Keratinocyte (primary cell): Measurements from ENCODE around the gene TPCN2. TPM values are rescaled to one million over a fixed set of nuclear protein-coding genes. Genes with fewer than 3 reads are reported as not detected.

Experiments
- DNase-seq: peaks from one replicate; pipeline ENCODE4 v3.0.0-alpha.2; 2011; ENCODE audit warnings: low read depth, missing footprints, low spot score
- FAIRE-seq: peaks from 2 replicates; lab custom pipeline; 2011; peaks lifted over from hg19 to GRCh38; lab: Jason Lieb, UNC
- H2AFZ ChIP-seq: 2 replicates; pipeline ENCODE4 v1.6.0; 2012; ENCODE audit warnings: low read length, control low read depth, inconsistent platforms; ENCODE audit not compliant: control insufficient read depth
- H3K27ac ChIP-seq: 2 replicates; pipeline ENCODE4 v1.5.1; 2011; ENCODE audit warnings: low read length; ENCODE audit not compliant: control insufficient read depth, insufficient read depth
- H3K27me3 ChIP-seq: 3 replicates; pipeline ENCODE4 v1.6.0; 2011; ENCODE audit warnings: low read length; ENCODE audit not compliant: control insufficient read depth, insufficient read depth; ENCODE audit errors: extremely low read depth
- H3K36me3 ChIP-seq, 2 experiments: 2 replicates in 1 of 2; 3 replicates in 1 of 2; pipeline ENCODE4 v1.5.1; 2011; ENCODE audit warnings: low read length in 2 of 2, mild to moderate bottlenecking in 1 of 2; ENCODE audit not compliant: control insufficient read depth in 2 of 2, insufficient read depth in 2 of 2; ENCODE audit errors: extremely low read depth in 1 of 2
- H3K4me1 ChIP-seq: 3 replicates; pipeline ENCODE4 v1.5.1; 2011; ENCODE audit warnings: low read length; ENCODE audit not compliant: control insufficient read depth, insufficient read depth; ENCODE audit errors: extremely low read depth
- H3K4me2 ChIP-seq: 3 replicates; pipeline ENCODE4 v1.6.0; 2011; ENCODE audit warnings: low read depth, low read length; ENCODE audit not compliant: control insufficient read depth, insufficient read depth; ENCODE audit errors: extremely low read depth
- H3K4me3 ChIP-seq, 3 experiments: fragments of 200-600 bp in 1 of 3; sonication (generic) in 1 of 3; 2 replicates in 2 of 3; 3 replicates in 1 of 3; pipeline ENCODE4 v1.5.1; 2011 to 2016; ENCODE audit warnings: low read length in 3 of 3, mild to moderate bottlenecking in 3 of 3, control low read depth in 2 of 3, inconsistent platforms in 1 of 3, low read depth in 1 of 3, mixed read lengths in 1 of 3, mixed run types in 1 of 3, moderate library complexity in 1 of 3; ENCODE audit not compliant: control insufficient read depth in 2 of 3, insufficient read depth in 2 of 3; ENCODE audit errors: extremely low read depth in 1 of 3
- H3K79me2 ChIP-seq: 2 replicates; pipeline ENCODE4 v1.6.0; 2012; ENCODE audit warnings: low read length; ENCODE audit not compliant: control insufficient read depth, insufficient read depth
- H3K9ac ChIP-seq: 3 replicates; pipeline ENCODE4 v1.6.0; 2011; ENCODE audit warnings: low read length; ENCODE audit not compliant: control insufficient read depth, insufficient read depth; ENCODE audit errors: extremely low read depth
- H3K9me1 ChIP-seq: 3 replicates; pipeline ENCODE4 v1.6.0; 2011; ENCODE audit warnings: low read length; ENCODE audit not compliant: control insufficient read depth, insufficient read depth; ENCODE audit errors: extremely low read depth
- H3K9me3 ChIP-seq: 2 replicates; pipeline ENCODE4 v1.5.1; 2012; ENCODE audit warnings: low read depth, low read length; ENCODE audit not compliant: control insufficient read depth
- H4K20me1 ChIP-seq: 3 replicates; pipeline ENCODE4 v1.6.0; 2011; ENCODE audit warnings: low read length; ENCODE audit not compliant: control insufficient read depth, insufficient read depth; ENCODE audit errors: extremely low read depth
- EZH2 ChIP-seq: IDR thresholded peaks from one replicate; pipeline ENCODE4 v1.6.1; 2012; ENCODE audit warnings: inconsistent platforms, mild to moderate bottlenecking, low read length, moderate library complexity
- dilution Hi-C: fragments of 300-500 bp; cut with MboI; formaldehyde crosslinking; loops from one replicate; pipeline ENCODE4 v1.7.0; 2020; ENCODE audit warnings: low sequenced_read_pairs; ENCODE audit not compliant: extremely low pct_ligation_motif_present
- polyA plus RNA-seq, 5 experiments: library from polyadenylated mRNA; depleted of rRNA in 3 of 5; stranded (reverse) in 3 of 5; stranded (forward) in 1 of 5; unstranded in 1 of 5; fragments of >200 nt; gene quantifications; 1 replicate in 1 of 5; 2 replicates in 3 of 5; 3 replicates in 1 of 5; pipeline versions ENCODE4 v1.2.1 to v1.2.3, GENCODE V29; 2011 to 2012; ENCODE audit warnings: missing spikeins in 2 of 5, low read depth in 1 of 5, low replicate concordance in 1 of 5
- TF ChIP-seq, protein P1 (sequence below), 3 experiments: IDR thresholded peaks in 1 of 3; conservative IDR thresholded peaks in 1 of 3; optimal IDR thresholded peaks in 1 of 3; 2 replicates in 2 of 3; 3 replicates in 1 of 3; pipeline versions ENCODE3 to v1.5.1; 2011; ENCODE audit warnings: low read length in 3 of 3, mild to moderate bottlenecking in 3 of 3, moderate library complexity in 2 of 3, control low read depth in 1 of 3, inconsistent platforms in 1 of 3; ENCODE audit not compliant: insufficient read depth in 2 of 3; ENCODE audit errors: extremely low read depth in 1 of 3

The TPCN2 gene
- polyA plus RNA-seq, 1 donor (not counting 4 experiments of a cell fraction or from before 2014, with no cell fraction given): 7.7 TPM

DNA sequence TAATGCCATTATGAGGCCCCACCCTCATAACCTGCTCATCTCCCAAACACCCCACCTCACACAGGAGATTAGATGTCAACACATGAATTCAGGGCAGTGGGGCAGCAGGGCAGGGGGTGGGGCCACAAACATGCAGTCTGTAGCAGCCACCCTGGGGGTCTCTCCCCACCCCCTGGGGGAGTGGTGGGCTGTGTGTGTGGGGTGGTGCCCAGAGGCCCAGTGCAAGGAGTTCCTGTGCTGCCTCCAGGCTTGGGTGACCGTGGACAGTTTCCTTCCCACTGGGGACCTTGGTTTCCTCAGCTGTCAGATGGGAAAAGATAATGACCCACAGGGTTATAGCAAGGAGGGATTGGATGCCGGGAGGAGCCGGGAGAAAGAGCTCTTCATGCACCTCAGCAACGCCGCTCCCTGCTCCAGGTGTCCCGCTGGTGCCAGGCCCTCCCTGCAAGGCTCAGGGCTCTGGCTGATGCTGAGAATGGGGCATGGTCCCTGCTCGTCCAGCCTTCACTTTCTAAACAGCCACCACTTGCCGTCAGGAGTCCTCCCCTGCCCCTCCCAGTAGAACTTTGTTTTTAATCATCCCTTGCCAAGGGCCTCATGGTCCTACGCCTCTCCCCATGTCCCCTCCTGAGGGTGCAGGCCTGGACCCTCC, 33.7 kb upstream of the TPCN2 start:
- no peaks in the 10 kb centered on the region for H3K9me1 ChIP-seq
- peaks cover 12% of the 10 kb centered on the region for H3K4me1 ChIP-seq
- FAIRE-seq (no peak), DNase-seq (no peak)
- dilution Hi-C loops: no loop called here
- H3K9me3 ChIP-seq: no peaks in the 10 kb centered on the region
- no peak overlapping the region for H3K4me3 ChIP-seq
- TF ChIP-seq EZH2: no peak
- TF ChIP-seq, protein P1, sequence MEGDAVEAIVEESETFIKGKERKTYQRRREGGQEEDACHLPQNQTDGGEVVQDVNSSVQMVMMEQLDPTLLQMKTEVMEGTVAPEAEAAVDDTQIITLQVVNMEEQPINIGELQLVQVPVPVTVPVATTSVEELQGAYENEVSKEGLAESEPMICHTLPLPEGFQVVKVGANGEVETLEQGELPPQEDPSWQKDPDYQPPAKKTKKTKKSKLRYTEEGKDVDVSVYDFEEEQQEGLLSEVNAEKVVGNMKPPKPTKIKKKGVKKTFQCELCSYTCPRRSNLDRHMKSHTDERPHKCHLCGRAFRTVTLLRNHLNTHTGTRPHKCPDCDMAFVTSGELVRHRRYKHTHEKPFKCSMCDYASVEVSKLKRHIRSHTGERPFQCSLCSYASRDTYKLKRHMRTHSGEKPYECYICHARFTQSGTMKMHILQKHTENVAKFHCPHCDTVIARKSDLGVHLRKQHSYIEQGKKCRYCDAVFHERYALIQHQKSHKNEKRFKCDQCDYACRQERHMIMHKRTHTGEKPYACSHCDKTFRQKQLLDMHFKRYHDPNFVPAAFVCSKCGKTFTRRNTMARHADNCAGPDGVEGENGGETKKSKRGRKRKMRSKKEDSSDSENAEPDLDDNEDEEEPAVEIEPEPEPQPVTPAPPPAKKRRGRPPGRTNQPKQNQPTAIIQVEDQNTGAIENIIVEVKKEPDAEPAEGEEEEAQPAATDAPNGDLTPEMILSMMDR (optimal IDR thresholded peaks at IDR 0.05 in 1 of 3, IDR thresholded peaks at IDR 0.05 in 1 of 3, conservative IDR thresholded peaks at IDR 0.05 in 1 of 3; ENCODE audit: extremely low read depth in 1 of 3, insufficient read depth in 2 of 3, low read length in 3 of 3): no peak
- no peak overlapping the region for H3K27ac ChIP-seq
- no peaks in the 10 kb centered on the region for H3K79me2 ChIP-seq
- H2AFZ ChIP-seq: no peak overlapping the region
- no peak overlapping the region for H3K9ac ChIP-seq
- H3K4me2 ChIP-seq: no peak overlapping the region
- peaks cover 34% of the 10 kb centered on the region for H3K27me3 ChIP-seq
- H3K36me3 ChIP-seq: no peaks in the 10 kb centered on the region
- H4K20me1 ChIP-seq: no peaks in the 10 kb centered on the region

DNA sequence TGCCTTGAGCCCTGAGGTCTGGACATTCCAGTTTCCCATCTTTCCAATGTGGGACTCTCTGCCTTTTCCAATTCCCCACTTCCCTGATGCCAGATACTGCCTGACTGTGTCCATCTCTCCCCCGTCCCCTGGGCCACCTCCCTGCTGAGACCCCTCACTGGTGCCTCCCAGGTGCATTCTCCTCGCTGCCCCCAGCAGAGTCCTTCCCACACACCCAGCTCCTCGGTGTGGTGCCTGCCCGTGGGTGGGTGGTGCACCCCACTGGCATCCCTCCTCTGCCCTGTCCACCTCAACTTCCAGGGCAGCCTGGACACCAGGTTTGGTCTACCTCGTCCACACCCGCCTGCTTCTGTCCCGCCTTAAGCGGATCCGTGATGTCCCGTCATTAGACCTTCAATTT, 30.8 kb upstream of the TPCN2 start:
- H3K27ac ChIP-seq: no peak overlapping the region
- no peak overlapping the region for H2AFZ ChIP-seq
- H3K9me3 ChIP-seq: no peaks in the 10 kb centered on the region
- H3K27me3 ChIP-seq: peaks cover 26% of the 10 kb centered on the region
- no peaks in the 10 kb centered on the region for H3K4me1 ChIP-seq
- no peaks in the 10 kb centered on the region for H4K20me1 ChIP-seq
- H3K79me2 ChIP-seq: no peaks in the 10 kb centered on the region
- dilution Hi-C loops: no loop called here
- H3K9ac ChIP-seq: no peak overlapping the region
- no peak overlapping the region for H3K4me2 ChIP-seq
- H3K9me1 ChIP-seq: no peaks in the 10 kb centered on the region
- DNase-seq (no peak), FAIRE-seq (no peak)
- H3K4me3 ChIP-seq: no peak overlapping the region
- no peak for TF ChIP-seq EZH2
- TF ChIP-seq, protein P1 (optimal IDR thresholded peaks at IDR 0.05 in 1 of 3, IDR thresholded peaks at IDR 0.05 in 1 of 3, conservative IDR thresholded peaks at IDR 0.05 in 1 of 3; ENCODE audit: extremely low read depth in 1 of 3, insufficient read depth in 2 of 3, low read length in 3 of 3): no peak
- no peaks in the 10 kb centered on the region for H3K36me3 ChIP-seq
